ENCODE data around the gene TMEM126A.
A peak's percentile ranks its signal among the peaks of the same experiment; 100 is the strongest.
"Not testable (repeated sequence)": the region's sequence is repeated elsewhere in the genome, so short reads cannot be mapped to it uniquely, and the experiment has no call there.

Gene TMEM126A

GRCh38 chr11:85643191-85643614 is 4.6 kb upstream of the TMEM126A start:
- H3K4me3 ChIP-seq (ENCODE audit: low read length) = no peak overlapping the region
- H4K20me1 ChIP-seq (ENCODE audit: insufficient read depth, low read length) = no peaks in the 10 kb centered on the region
- H3K36me3 ChIP-seq (replicated peaks; ENCODE audit: low read depth, low read length) = peaks cover 6% of the 10 kb centered on the region
- H3K27me3 ChIP-seq (ENCODE audit: low read depth, low read length) = no peaks in the 10 kb centered on the region
- no peak overlapping the region for H3K4me2 ChIP-seq (ENCODE audit: low read length)
- no peak overlapping the region for H2AFZ ChIP-seq (ENCODE audit: low read depth, low read length)
- H3K27ac ChIP-seq (ENCODE audit: low read length) = no peak overlapping the region
- H3K79me2 ChIP-seq (ENCODE audit: low read length) = peaks cover 4% of the 10 kb centered on the region
- no peak overlapping the region for H3K9ac ChIP-seq (ENCODE audit: low read length)
- H3K4me1 ChIP-seq (ENCODE audit: low read length) = peaks cover 4% of the 10 kb centered on the region
- H3K9me3 ChIP-seq (ENCODE audit: insufficient read depth, low read length) = no peaks in the 10 kb centered on the region
- TF ChIP-seq EZH2phosphoT487 (IDR thresholded peaks at IDR 0.05; ENCODE audit: low read depth) (no peak), CTCF (IDR thresholded peaks at IDR 0.05; ENCODE audit: low read depth, low read length) (no peak)

- H3K9ac ChIP-seq (ENCODE audit: low read length) = peak overlapping the region; percentile 80
Observed at GRCh38 chr11:85647078-85647477, 689 bp upstream of the TMEM126A start.

GRCh38 chr11:85651118-85651517 is 3.4 kb downstream of the TMEM126A start:
- Histone ChIP-seq H3K4me2 (ENCODE audit: low read length) (no peak overlapping the region), H3K9ac (ENCODE audit: low read length) (no peak overlapping the region), H3K79me2 (ENCODE audit: low read length) (peaks cover 54% of the 10 kb centered on the region), H3K4me1 (ENCODE audit: low read length) (peaks cover 19% of the 10 kb centered on the region), H3K4me3 (ENCODE audit: low read length) (no peak overlapping the region), H3K27me3 (ENCODE audit: low read depth, low read length) (no peaks in the 10 kb centered on the region), H3K36me3 (replicated peaks; ENCODE audit: low read depth, low read length) (peaks cover 23% of the 10 kb centered on the region), H4K20me1 (ENCODE audit: insufficient read depth, low read length) (peaks cover 8% of the 10 kb centered on the region), H2AFZ (ENCODE audit: low read depth, low read length) (no peak overlapping the region), H3K9me3 (ENCODE audit: insufficient read depth, low read length) (no peaks in the 10 kb centered on the region), H3K27ac (ENCODE audit: low read length) (no peak overlapping the region)
- no peak for TF ChIP-seq EZH2phosphoT487 (IDR thresholded peaks at IDR 0.05; ENCODE audit: low read depth)
- no peak for TF ChIP-seq CTCF (IDR thresholded peaks at IDR 0.05; ENCODE audit: low read depth, low read length)

More at GRCh38 chr11:85647078-85647477, 689 bp upstream of the TMEM126A start:
- H4K20me1 ChIP-seq (ENCODE audit: insufficient read depth, low read length) = no peaks in the 10 kb centered on the region
- peaks cover 29% of the 10 kb centered on the region for H3K79me2 ChIP-seq (ENCODE audit: low read length)
- H3K4me2 ChIP-seq (ENCODE audit: low read length) = peak overlapping the region; percentile 93
- H3K4me3 ChIP-seq (ENCODE audit: low read length) = peak overlapping the region; percentile 86
- H3K27ac ChIP-seq (ENCODE audit: low read length) = peak overlapping the region; percentile 51
- no peaks in the 10 kb centered on the region for H3K9me3 ChIP-seq (ENCODE audit: insufficient read depth, low read length)
- no peaks in the 10 kb centered on the region for H3K27me3 ChIP-seq (ENCODE audit: low read depth, low read length)
- no peak for TF ChIP-seq EZH2phosphoT487 (IDR thresholded peaks at IDR 0.05; ENCODE audit: low read depth)
- TF ChIP-seq CTCF (IDR thresholded peaks at IDR 0.05; ENCODE audit: low read depth, low read length) = no peak
- H2AFZ ChIP-seq (ENCODE audit: low read depth, low read length) = peak overlapping the region; percentile 95
- H3K4me1 ChIP-seq (ENCODE audit: low read length) = peaks cover 19% of the 10 kb centered on the region
- peaks cover 3% of the 10 kb centered on the region for H3K36me3 ChIP-seq (replicated peaks; ENCODE audit: low read depth, low read length)

- H3K9me3 ChIP-seq (ENCODE audit: insufficient read depth, low read length) = no peaks in the 10 kb centered on the region
- TF ChIP-seq CTCF (IDR thresholded peaks at IDR 0.05; ENCODE audit: low read depth, low read length) (no peak), EZH2phosphoT487 (IDR thresholded peaks at IDR 0.05; ENCODE audit: low read depth) (no peak)
- no peak overlapping the region for H3K4me3 ChIP-seq (ENCODE audit: low read length)
- no peak overlapping the region for H2AFZ ChIP-seq (ENCODE audit: low read depth, low read length)
- H4K20me1 ChIP-seq (ENCODE audit: insufficient read depth, low read length) = peaks cover 12% of the 10 kb centered on the region
- no peak overlapping the region for H3K4me2 ChIP-seq (ENCODE audit: low read length)
- peaks cover 40% of the 10 kb centered on the region for H3K36me3 ChIP-seq (replicated peaks; ENCODE audit: low read depth, low read length)
- H3K27me3 ChIP-seq (ENCODE audit: low read depth, low read length) = no peaks in the 10 kb centered on the region
- no peak overlapping the region for H3K9ac ChIP-seq (ENCODE audit: low read length)
- peaks cover 15% of the 10 kb centered on the region for H3K4me1 ChIP-seq (ENCODE audit: low read length)
- H3K79me2 ChIP-seq (ENCODE audit: low read length) = peaks cover 71% of the 10 kb centered on the region
- H3K27ac ChIP-seq (ENCODE audit: low read length) = no peak overlapping the region
Observed at GRCh38 chr11:85652786-85653447, 5.2 kb downstream of the TMEM126A start.

GRCh38 chr11:85654343-85654742 is 6.6 kb downstream of the TMEM126A start:
- H3K27ac ChIP-seq (ENCODE audit: low read length); H3K9me3 ChIP-seq (ENCODE audit: insufficient read depth, low read length); H3K4me2 ChIP-seq (ENCODE audit: low read length); H2AFZ ChIP-seq (ENCODE audit: low read depth, low read length); H3K4me1 ChIP-seq (ENCODE audit: low read length); H3K27me3 ChIP-seq (ENCODE audit: low read depth, low read length); H3K4me3 ChIP-seq (ENCODE audit: low read length); H3K9ac ChIP-seq (ENCODE audit: low read length): not testable (repeated sequence)
- Histone ChIP-seq H3K36me3 (replicated peaks; ENCODE audit: low read depth, low read length) (peaks cover 49% of the 10 kb centered on the region), H3K79me2 (ENCODE audit: low read length) (peaks cover 71% of the 10 kb centered on the region), H4K20me1 (ENCODE audit: insufficient read depth, low read length) (peaks cover 21% of the 10 kb centered on the region)

Data from OCI-LY3 (cell line).